ENCODE data around the gene DGKI. TPM values are rescaled to one million over a fixed set of nuclear protein-coding genes. Genes with fewer than 3 reads are reported as not detected.

The DGKI gene
- total RNA-seq, 4 donors from 2014 or later = 0.02 to 1.8 (median 0.07) TPM; not detected in 1

DNA sequence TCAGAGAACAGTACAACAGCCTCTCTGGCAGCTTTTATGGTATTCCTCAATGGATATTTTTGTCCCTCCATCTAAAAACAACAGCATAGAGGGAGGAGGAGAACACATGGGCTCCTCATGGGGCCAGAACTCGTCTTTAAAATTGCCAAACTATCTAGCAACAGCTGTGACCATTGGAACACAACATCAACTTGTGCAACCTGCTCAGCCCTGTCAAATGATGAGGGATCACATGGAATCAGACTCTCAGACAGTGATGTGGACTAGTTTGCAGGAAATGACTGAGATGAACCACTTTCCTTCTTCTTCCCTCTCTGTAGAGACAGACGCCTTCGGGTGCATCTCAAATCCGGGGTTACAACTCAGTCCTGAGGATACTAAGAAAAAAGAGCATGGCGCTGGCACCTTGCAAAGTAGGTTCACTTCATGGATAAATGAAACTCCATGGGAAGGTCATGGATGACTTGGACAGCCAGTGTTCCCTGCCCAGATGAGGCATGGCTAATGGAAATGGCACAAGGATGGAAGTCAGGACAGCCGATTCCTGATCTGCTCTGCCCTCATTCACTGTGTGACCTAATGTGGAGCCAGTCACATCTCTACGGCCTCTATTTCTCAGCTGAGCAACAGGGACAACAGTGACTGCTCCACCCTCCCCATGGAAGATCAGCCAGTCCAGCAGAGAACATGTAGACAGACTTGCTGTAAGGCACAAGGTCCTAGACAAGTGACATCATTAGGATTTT lies 24.6 kb upstream of the DGKI start:
- H3K27me3 ChIP-seq = no peaks in the 10 kb centered on the region
- intact Hi-C loops (cut with DNase I; ENCODE audit: low total_unique reads) = loop anchor here (1.0 kb wide), 1 partner anchor 19 kb away; no protein-coding TSS in a partner anchor
- H3K27ac ChIP-seq = peak overlapping the region; percentile 88 to 91 (median 90)
- in situ Hi-C loops (cut with MboI; ENCODE audit: low sequenced_read_pairs in 4 of 4) = no loop called here
- peak; percentile 58 to 78 for TF ChIP-seq POLR2A (IDR thresholded peaks at IDR 0.05)
- TF ChIP-seq, protein P1, sequence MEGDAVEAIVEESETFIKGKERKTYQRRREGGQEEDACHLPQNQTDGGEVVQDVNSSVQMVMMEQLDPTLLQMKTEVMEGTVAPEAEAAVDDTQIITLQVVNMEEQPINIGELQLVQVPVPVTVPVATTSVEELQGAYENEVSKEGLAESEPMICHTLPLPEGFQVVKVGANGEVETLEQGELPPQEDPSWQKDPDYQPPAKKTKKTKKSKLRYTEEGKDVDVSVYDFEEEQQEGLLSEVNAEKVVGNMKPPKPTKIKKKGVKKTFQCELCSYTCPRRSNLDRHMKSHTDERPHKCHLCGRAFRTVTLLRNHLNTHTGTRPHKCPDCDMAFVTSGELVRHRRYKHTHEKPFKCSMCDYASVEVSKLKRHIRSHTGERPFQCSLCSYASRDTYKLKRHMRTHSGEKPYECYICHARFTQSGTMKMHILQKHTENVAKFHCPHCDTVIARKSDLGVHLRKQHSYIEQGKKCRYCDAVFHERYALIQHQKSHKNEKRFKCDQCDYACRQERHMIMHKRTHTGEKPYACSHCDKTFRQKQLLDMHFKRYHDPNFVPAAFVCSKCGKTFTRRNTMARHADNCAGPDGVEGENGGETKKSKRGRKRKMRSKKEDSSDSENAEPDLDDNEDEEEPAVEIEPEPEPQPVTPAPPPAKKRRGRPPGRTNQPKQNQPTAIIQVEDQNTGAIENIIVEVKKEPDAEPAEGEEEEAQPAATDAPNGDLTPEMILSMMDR (IDR thresholded peaks at IDR 0.05 in 4 of 5, conservative IDR thresholded peaks at IDR 0.05 in 1 of 5) = no peak
- ATAC-seq = peak; percentile 95
- peak overlapping the region in 2 of 4 donors; percentile 6 to 32 for H3K4me3 ChIP-seq
- peak; percentile 79 to 87 for DNase-seq
- peaks cover 31 to 51% of the 10 kb centered on the region in 2 donors for H3K4me1 ChIP-seq
- no peaks in the 10 kb centered on the region for H3K36me3 ChIP-seq
- no peaks in the 10 kb centered on the region for H3K9me3 ChIP-seq

DNA sequence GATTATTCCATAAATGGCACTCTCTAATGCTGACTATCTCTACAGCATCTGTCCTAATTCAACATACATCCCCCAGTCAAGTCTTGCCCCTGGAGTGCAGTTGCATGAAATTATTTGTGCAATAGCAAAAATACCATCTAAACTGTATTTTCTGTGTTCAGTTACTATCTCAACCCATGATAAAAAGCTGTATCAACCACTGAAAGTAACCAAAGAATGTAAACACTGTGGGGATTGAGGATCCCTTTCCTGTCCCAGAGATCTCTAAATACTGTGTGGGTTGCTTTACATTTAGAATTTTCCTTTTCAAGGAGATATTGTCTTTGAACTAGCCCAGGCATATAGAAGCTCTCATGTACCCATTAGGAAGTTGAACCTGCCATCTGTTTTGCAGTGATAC lies 23.9 kb upstream of the DGKI start:
- Histone ChIP-seq H3K36me3 (peaks cover 0 to 4% of the 10 kb centered on the region in 2 donors), H3K4me1 (peaks cover 31 to 51% of the 10 kb centered on the region in 2 donors), H3K4me3 (no peak overlapping the region), H3K9me3 (no peaks in the 10 kb centered on the region), H3K27me3 (no peaks in the 10 kb centered on the region), H3K27ac (peak overlapping the region; percentile 88 to 91 (median 90))
- DNase-seq (no peak), ATAC-seq (no peak)
- in situ Hi-C loops (cut with MboI; ENCODE audit: low sequenced_read_pairs in 4 of 4) (no loop called here), intact Hi-C loops (cut with DNase I; ENCODE audit: low total_unique reads) (loop anchor here (1.0 kb wide), 1 partner anchor 20 kb away; no protein-coding TSS in a partner anchor)
- TF ChIP-seq, protein P1 (IDR thresholded peaks at IDR 0.05 in 4 of 5, conservative IDR thresholded peaks at IDR 0.05 in 1 of 5) = no peak
- no peak for TF ChIP-seq POLR2A (IDR thresholded peaks at IDR 0.05)

DNA sequence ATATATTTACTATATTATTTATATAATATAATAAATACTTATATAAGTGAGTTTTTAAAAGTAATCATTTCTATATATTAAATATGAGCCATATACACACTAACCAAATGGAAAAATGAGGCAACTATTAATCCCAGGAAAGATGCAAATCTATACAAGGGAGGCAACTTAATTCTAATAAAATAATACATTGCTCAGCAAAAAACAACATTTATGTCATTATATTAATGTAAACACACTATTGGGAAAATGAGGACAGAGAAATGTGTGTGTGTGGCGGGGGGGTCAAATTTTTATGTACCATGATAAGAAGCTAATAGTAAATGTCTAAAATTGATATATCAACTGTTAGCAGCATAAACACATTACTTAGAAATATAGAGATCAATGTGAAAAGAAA lies 23.3 kb upstream of the DGKI start:
- intact Hi-C loops (cut with DNase I; ENCODE audit: low total_unique reads) = no loop called here
- Histone ChIP-seq H3K4me1 (peaks cover 31 to 47% of the 10 kb centered on the region in 2 donors), H3K9me3 (no peaks in the 10 kb centered on the region), H3K4me3 (no peak overlapping the region), H3K27ac (peak overlapping the region; percentile 88 to 91 (median 90)), H3K27me3 (no peaks in the 10 kb centered on the region), H3K36me3 (peaks cover 0 to 5% of the 10 kb centered on the region in 2 donors)
- no peak for ATAC-seq
- TF ChIP-seq, protein P1 (IDR thresholded peaks at IDR 0.05 in 4 of 5, conservative IDR thresholded peaks at IDR 0.05 in 1 of 5) = no peak
- TF ChIP-seq POLR2A (IDR thresholded peaks at IDR 0.05) = no peak
- DNase-seq = no peak
- in situ Hi-C loops (cut with MboI; ENCODE audit: low sequenced_read_pairs in 4 of 4) = no loop called here

DNA sequence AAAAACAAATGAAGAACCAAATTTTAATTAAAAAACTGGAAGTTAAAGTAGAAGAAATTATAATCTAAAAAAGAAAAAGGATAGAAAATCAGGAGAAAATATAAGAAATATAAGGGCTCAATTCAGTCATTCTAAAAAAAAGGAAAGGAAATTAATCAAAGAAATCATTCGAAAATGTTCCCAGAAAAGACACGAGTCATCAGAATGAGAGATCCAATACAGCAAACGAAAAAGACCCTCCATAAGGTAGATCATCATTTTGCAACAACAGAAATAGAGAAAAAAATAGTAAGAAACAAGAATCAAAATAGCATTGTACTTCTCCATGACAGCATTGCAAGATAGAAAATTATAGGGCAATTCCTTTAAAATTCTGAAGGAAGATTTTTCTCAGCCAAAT lies 22.5 kb upstream of the DGKI start:
- Histone ChIP-seq H3K4me3 (no peak overlapping the region), H3K4me1 (peaks cover 31 to 39% of the 10 kb centered on the region in 2 donors), H3K27me3 (no peaks in the 10 kb centered on the region), H3K36me3 (peaks cover 0 to 5% of the 10 kb centered on the region in 2 donors), H3K27ac (peak overlapping the region in 3 of 4 donors; percentile 88 to 91 (median 90)), H3K9me3 (no peaks in the 10 kb centered on the region)
- DNase-seq = no peak
- intact Hi-C loops (cut with DNase I; ENCODE audit: low total_unique reads) = no loop called here
- in situ Hi-C loops (cut with MboI; ENCODE audit: low sequenced_read_pairs in 4 of 4) = no loop called here
- no peak for TF ChIP-seq POLR2A (IDR thresholded peaks at IDR 0.05)
- TF ChIP-seq, protein P1 (IDR thresholded peaks at IDR 0.05 in 4 of 5, conservative IDR thresholded peaks at IDR 0.05 in 1 of 5) = no peak
- ATAC-seq = no peak
